ENCODE measurements around the gene GYPA. TPM values are rescaled to one million over a fixed set of nuclear protein-coding genes. Genes with fewer than 3 reads are reported as not detected.
"Not testable (repeated sequence)": the region's sequence is repeated elsewhere in the genome, so short reads cannot be mapped to it uniquely, and the experiment has no call there.

GYPA gene
- total and polyA plus RNA-seq, 10 of the 15 experiments (the other 5 are each of a cell fraction or from before 2014, with no cell fraction given): not detected

GRCh38 chr4:144128709-144129320, 11.7 kb downstream of the GYPA start:
- H3K4me1 ChIP-seq (ENCODE audit: control insufficient read depth, insufficient read depth, low read length); DNase-seq (ENCODE audit: low read depth, low spot score); H3K27ac ChIP-seq (ENCODE audit: control insufficient read depth, insufficient read depth); H3K4me3 ChIP-seq; intact Hi-C loops (cut with micrococcal nuclease; ENCODE audit: unreplicated experiment); SMC1A ChIA-PET (ENCODE audit: uncharacterized antibody, unreplicated experiment); H3K9ac ChIP-seq (ENCODE audit: control insufficient read depth, insufficient read depth, low read length); H3K36me3 ChIP-seq (ENCODE audit: control insufficient read depth in 2 of 2, insufficient read depth in 2 of 2, low read length in 1 of 2); BruUV-seq (replicated peaks); H3K9me3 ChIP-seq (replicated peaks; ENCODE audit: control insufficient read depth, insufficient read depth, low read length); H2AFZ ChIP-seq (ENCODE audit: control insufficient read depth, low read depth, low read length); H3K79me2 ChIP-seq (ENCODE audit: control insufficient read depth, insufficient read depth, low read length); ATAC-seq; H3K4me2 ChIP-seq (ENCODE audit: control insufficient read depth, insufficient read depth); POLR2A ChIA-PET; H3K27me3 ChIP-seq (replicated peaks in 1 of 2; ENCODE audit: control insufficient read depth in 2 of 2, insufficient read depth in 2 of 2, low read length in 1 of 2); CTCF ChIA-PET; FAIRE-seq; RAD21 ChIA-PET (ENCODE audit: unreplicated experiment); in situ Hi-C loops (cut with MboI); H4K20me1 ChIP-seq (ENCODE audit: control insufficient read depth, insufficient read depth): not testable (repeated sequence)
- WGBS (ENCODE audit: insufficient coverage, insufficient replicate concordance, low lambda C conversion rate, missing lambda C conversion rate): 3% methylated on average over 5 of the region's 5 CpGs

GRCh38 chr4:144125109-144125508, 15.4 kb downstream of the GYPA start:
- POLR2A ChIA-PET; H3K4me1 ChIP-seq (ENCODE audit: control insufficient read depth, insufficient read depth, low read length); H3K27me3 ChIP-seq (replicated peaks in 1 of 2; ENCODE audit: control insufficient read depth in 2 of 2, insufficient read depth in 2 of 2, low read length in 1 of 2); H3K27ac ChIP-seq (ENCODE audit: control insufficient read depth, insufficient read depth); in situ Hi-C loops (cut with MboI); RAD21 ChIA-PET (ENCODE audit: unreplicated experiment); H3K4me3 ChIP-seq; H2AFZ ChIP-seq (ENCODE audit: control insufficient read depth, low read depth, low read length); ATAC-seq; intact Hi-C loops (cut with micrococcal nuclease; ENCODE audit: unreplicated experiment); H3K36me3 ChIP-seq (ENCODE audit: control insufficient read depth in 2 of 2, insufficient read depth in 2 of 2, low read length in 1 of 2); H3K9ac ChIP-seq (ENCODE audit: control insufficient read depth, insufficient read depth, low read length); CTCF ChIA-PET; BruUV-seq (replicated peaks); H3K4me2 ChIP-seq (ENCODE audit: control insufficient read depth, insufficient read depth); H3K79me2 ChIP-seq (ENCODE audit: control insufficient read depth, insufficient read depth, low read length); H4K20me1 ChIP-seq (ENCODE audit: control insufficient read depth, insufficient read depth); SMC1A ChIA-PET (ENCODE audit: uncharacterized antibody, unreplicated experiment); H3K9me3 ChIP-seq (replicated peaks; ENCODE audit: control insufficient read depth, insufficient read depth, low read length); DNase-seq (ENCODE audit: low read depth, low spot score): not testable (repeated sequence)
- FAIRE-seq: peak; percentile 31
- 0% methylated on average over 1 of the region's 2 CpGs for WGBS (ENCODE audit: insufficient coverage, insufficient replicate concordance, low lambda C conversion rate, missing lambda C conversion rate)

- H3K9me3 ChIP-seq (replicated peaks; ENCODE audit: control insufficient read depth, insufficient read depth, low read length); H3K27me3 ChIP-seq (replicated peaks in 1 of 2; ENCODE audit: control insufficient read depth in 2 of 2, insufficient read depth in 2 of 2, low read length in 1 of 2); H3K36me3 ChIP-seq (ENCODE audit: control insufficient read depth in 2 of 2, insufficient read depth in 2 of 2, low read length in 1 of 2); in situ Hi-C loops (cut with MboI); H3K4me3 ChIP-seq; H3K9ac ChIP-seq (ENCODE audit: control insufficient read depth, insufficient read depth, low read length); H3K4me1 ChIP-seq (ENCODE audit: control insufficient read depth, insufficient read depth, low read length); intact Hi-C loops (cut with micrococcal nuclease; ENCODE audit: unreplicated experiment); POLR2A ChIA-PET; CTCF ChIA-PET; BruUV-seq (replicated peaks); H3K79me2 ChIP-seq (ENCODE audit: control insufficient read depth, insufficient read depth, low read length); RAD21 ChIA-PET (ENCODE audit: unreplicated experiment); H3K27ac ChIP-seq (ENCODE audit: control insufficient read depth, insufficient read depth); FAIRE-seq; H2AFZ ChIP-seq (ENCODE audit: control insufficient read depth, low read depth, low read length); DNase-seq (ENCODE audit: low read depth, low spot score); H4K20me1 ChIP-seq (ENCODE audit: control insufficient read depth, insufficient read depth); SMC1A ChIA-PET (ENCODE audit: uncharacterized antibody, unreplicated experiment); H3K4me2 ChIP-seq (ENCODE audit: control insufficient read depth, insufficient read depth); ATAC-seq: not testable (repeated sequence)
- 7% methylated on average over 4 of the region's 4 CpGs for WGBS (ENCODE audit: insufficient coverage, insufficient replicate concordance, low lambda C conversion rate, missing lambda C conversion rate)
Measured at GRCh38 chr4:144123982-144124635, 16.4 kb downstream of the GYPA start.

GRCh38 chr4:144123269-144123668, 17.2 kb downstream of the GYPA start:
- RAD21 ChIA-PET (ENCODE audit: unreplicated experiment): not testable (repeated sequence)

More at GRCh38 chr4:144123269-144123668, 17.2 kb downstream of the GYPA start:
- ATAC-seq; intact Hi-C loops (cut with micrococcal nuclease; ENCODE audit: unreplicated experiment); in situ Hi-C loops (cut with MboI); CTCF ChIA-PET; DNase-seq (ENCODE audit: low read depth, low spot score); H3K27ac ChIP-seq (ENCODE audit: control insufficient read depth, insufficient read depth); H3K9me3 ChIP-seq (replicated peaks; ENCODE audit: control insufficient read depth, insufficient read depth, low read length); H4K20me1 ChIP-seq (ENCODE audit: control insufficient read depth, insufficient read depth); POLR2A ChIA-PET; H3K4me2 ChIP-seq (ENCODE audit: control insufficient read depth, insufficient read depth); H3K27me3 ChIP-seq (replicated peaks in 1 of 2; ENCODE audit: control insufficient read depth in 2 of 2, insufficient read depth in 2 of 2, low read length in 1 of 2); H3K4me1 ChIP-seq (ENCODE audit: control insufficient read depth, insufficient read depth, low read length); SMC1A ChIA-PET (ENCODE audit: uncharacterized antibody, unreplicated experiment); H3K9ac ChIP-seq (ENCODE audit: control insufficient read depth, insufficient read depth, low read length); BruUV-seq (replicated peaks); H3K79me2 ChIP-seq (ENCODE audit: control insufficient read depth, insufficient read depth, low read length); H2AFZ ChIP-seq (ENCODE audit: control insufficient read depth, low read depth, low read length); H3K36me3 ChIP-seq (ENCODE audit: control insufficient read depth in 2 of 2, insufficient read depth in 2 of 2, low read length in 1 of 2); H3K4me3 ChIP-seq; FAIRE-seq: not testable (repeated sequence)
- 59% methylated on average over 3 of the region's 3 CpGs for WGBS (ENCODE audit: insufficient coverage, insufficient replicate concordance, low lambda C conversion rate, missing lambda C conversion rate)
